MM.1S (cell line): ENCODE data around the gene ACSF3.
"Not testable (repeated sequence)": the region's sequence is repeated elsewhere in the genome, so short reads cannot be mapped to it uniquely, and the experiment has no call there.

Experiments used
- DNase-seq: peaks from one replicate; pipeline ENCODE4 v3.0.0-alpha.2; 2015
- H2AFZ ChIP-seq: fragments of 300-600 bp; sonication (generic); 2 replicates; pipeline ENCODE4 v1.6.0; 2016; ENCODE audit warnings: antibody characterized with exemption, low read length
- H3F3A ChIP-seq: fragments of 300-600 bp; sonication (generic); 2 replicates; pipeline ENCODE4 v1.6.1; 2016; ENCODE audit warnings: mild to moderate bottlenecking, antibody characterized with exemption, low read length, moderate library complexity, mixed read lengths; ENCODE audit not compliant: insufficient read depth
- H3K27ac ChIP-seq: fragments of 300-600 bp; sonication (generic); 2 replicates; pipeline ENCODE4 v1.5.1; 2016; ENCODE audit warnings: mild to moderate bottlenecking, low read length
- H3K27me3 ChIP-seq: fragments of 300-600 bp; sonication (generic); replicated peaks from 2 replicates; pipeline ENCODE4 v1.6.0; 2016; ENCODE audit warnings: low read length; ENCODE audit not compliant: insufficient read depth
- H3K36me3 ChIP-seq: fragments of 300-600 bp; sonication (generic); replicated peaks from 2 replicates; pipeline ENCODE4 v1.6.1; 2016; ENCODE audit warnings: mild to moderate bottlenecking, low read length, mixed read lengths; ENCODE audit not compliant: insufficient read depth
- H3K4me1 ChIP-seq: fragments of 300-600 bp; sonication (generic); 2 replicates; pipeline ENCODE4 v1.6.1; 2016; ENCODE audit warnings: low read length, mixed read lengths
- H3K4me2 ChIP-seq: fragments of 300-600 bp; sonication (generic); 2 replicates; pipeline ENCODE4 v1.6.0; 2016; ENCODE audit warnings: low read depth, low read length
- H3K4me3 ChIP-seq: fragments of 300-600 bp; sonication (generic); 2 replicates; pipeline ENCODE4 v1.5.1; 2016; ENCODE audit warnings: low read length, mixed read lengths
- H3K79me2 ChIP-seq: fragments of 300-600 bp; sonication (generic); 2 replicates; pipeline ENCODE4 v1.6.1; 2016; ENCODE audit warnings: mixed run types, low read length, mixed read lengths
- H3K9ac ChIP-seq: fragments of 300-600 bp; sonication (generic); 2 replicates; pipeline ENCODE4 v1.6.1; 2016; ENCODE audit warnings: low read length, mixed read lengths
- H3K9me2 ChIP-seq: fragments of 300-600 bp; sonication (generic); replicated peaks from 2 replicates; pipeline ENCODE4 v1.6.1; 2016; ENCODE audit warnings: mild to moderate bottlenecking, low read length, mixed read lengths; ENCODE audit not compliant: insufficient read depth
- H3K9me3 ChIP-seq: fragments of 300-600 bp; sonication (generic); replicated peaks from 2 replicates; pipeline ENCODE4 v1.6.1; 2016; ENCODE audit warnings: mild to moderate bottlenecking, low read length, mixed read lengths; ENCODE audit not compliant: insufficient read depth
- H4K20me1 ChIP-seq: fragments of 300-600 bp; sonication (generic); 2 replicates; pipeline ENCODE4 v1.6.1; 2016; ENCODE audit warnings: mild to moderate bottlenecking, low read length, moderate library complexity, mixed read lengths; ENCODE audit not compliant: insufficient read depth
- EZH2 ChIP-seq: fragments of 300-600 bp; sonication (generic); optimal IDR thresholded peaks from 2 replicates; pipeline ENCODE3; 2017; ENCODE audit warnings: low read depth, mild to moderate bottlenecking, antibody characterized with exemption, low read length, mixed read lengths
- EZH2phosphoT487 ChIP-seq: fragments of 300-600 bp; sonication (generic); IDR thresholded peaks from 2 replicates; pipeline ENCODE4 v1.6.1; 2018; ENCODE audit warnings: antibody characterized with exemption, low read length
- TF ChIP-seq, protein P1 (sequence below): fragments of 300-600 bp; sonication (generic); IDR thresholded peaks from 2 replicates; pipeline ENCODE4 v1.5.1; 2016; ENCODE audit warnings: antibody characterized with exemption, low read length, mixed read lengths

The ACSF3 gene

GRCh38 chr16:89187032-89187769, 93.5 kb downstream of the ACSF3 start:
- TF ChIP-seq EZH2phosphoT487: no peak
- TF ChIP-seq EZH2: no peak
- TF ChIP-seq, protein P1, sequence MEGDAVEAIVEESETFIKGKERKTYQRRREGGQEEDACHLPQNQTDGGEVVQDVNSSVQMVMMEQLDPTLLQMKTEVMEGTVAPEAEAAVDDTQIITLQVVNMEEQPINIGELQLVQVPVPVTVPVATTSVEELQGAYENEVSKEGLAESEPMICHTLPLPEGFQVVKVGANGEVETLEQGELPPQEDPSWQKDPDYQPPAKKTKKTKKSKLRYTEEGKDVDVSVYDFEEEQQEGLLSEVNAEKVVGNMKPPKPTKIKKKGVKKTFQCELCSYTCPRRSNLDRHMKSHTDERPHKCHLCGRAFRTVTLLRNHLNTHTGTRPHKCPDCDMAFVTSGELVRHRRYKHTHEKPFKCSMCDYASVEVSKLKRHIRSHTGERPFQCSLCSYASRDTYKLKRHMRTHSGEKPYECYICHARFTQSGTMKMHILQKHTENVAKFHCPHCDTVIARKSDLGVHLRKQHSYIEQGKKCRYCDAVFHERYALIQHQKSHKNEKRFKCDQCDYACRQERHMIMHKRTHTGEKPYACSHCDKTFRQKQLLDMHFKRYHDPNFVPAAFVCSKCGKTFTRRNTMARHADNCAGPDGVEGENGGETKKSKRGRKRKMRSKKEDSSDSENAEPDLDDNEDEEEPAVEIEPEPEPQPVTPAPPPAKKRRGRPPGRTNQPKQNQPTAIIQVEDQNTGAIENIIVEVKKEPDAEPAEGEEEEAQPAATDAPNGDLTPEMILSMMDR: no peak; the same call in 1 of the 2 replicates
- H3K27ac ChIP-seq: no peak overlapping the region
- no peaks in the 10 kb centered on the region for H4K20me1 ChIP-seq
- H3K4me2 ChIP-seq: no peak overlapping the region
- H3K79me2 ChIP-seq: no peaks in the 10 kb centered on the region
- no peak for DNase-seq
- no peak overlapping the region for H3K9ac ChIP-seq
- no peaks in the 10 kb centered on the region for H3K4me1 ChIP-seq
- no peaks in the 10 kb centered on the region for H3K9me3 ChIP-seq
- H3F3A ChIP-seq: no peaks in the 10 kb centered on the region
- no peaks in the 10 kb centered on the region for H3K9me2 ChIP-seq
- H3K36me3 ChIP-seq: no peaks in the 10 kb centered on the region
- no peak overlapping the region for H3K4me3 ChIP-seq
- no peaks in the 10 kb centered on the region for H3K27me3 ChIP-seq
- no peak overlapping the region for H2AFZ ChIP-seq

DNA sequence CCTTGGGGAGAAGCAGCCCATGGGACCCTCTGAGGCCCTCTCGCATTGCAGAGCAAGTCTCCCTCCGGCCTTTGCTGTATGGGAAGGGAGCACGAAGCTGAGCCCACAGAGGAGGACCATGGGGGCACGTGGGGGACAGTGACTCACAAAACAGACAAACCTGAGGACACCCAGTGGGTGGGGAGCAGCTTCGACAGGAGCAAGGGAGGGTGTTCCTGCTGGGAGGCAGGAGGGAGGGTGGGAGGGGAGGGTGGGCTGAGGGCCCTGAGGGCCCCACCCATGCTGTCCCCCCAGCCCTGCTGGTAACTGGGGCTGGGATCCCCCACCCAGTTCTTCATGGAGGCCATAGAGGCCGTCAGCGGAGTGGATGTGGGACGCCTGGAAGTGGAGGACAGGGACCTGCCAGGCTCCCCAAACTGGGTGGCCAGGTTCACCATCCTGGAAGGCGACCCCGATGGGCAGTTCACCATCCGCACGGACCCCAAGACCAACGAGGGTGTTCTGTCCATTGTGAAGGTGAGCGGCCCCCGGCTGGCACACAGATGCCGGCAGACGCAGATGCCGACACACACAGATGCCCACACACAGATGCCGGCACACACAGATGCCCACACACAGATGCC, 94.2 kb downstream of the ACSF3 start:
- Histone ChIP-seq H3K4me2 (no peak overlapping the region), H3K9me2 (no peaks in the 10 kb centered on the region), H3K27me3 (no peaks in the 10 kb centered on the region), H3K4me3 (no peak overlapping the region), H3F3A (no peaks in the 10 kb centered on the region), H3K9me3 (no peaks in the 10 kb centered on the region), H3K4me1 (no peaks in the 10 kb centered on the region), H2AFZ (no peak overlapping the region), H3K9ac (no peak overlapping the region), H3K27ac (no peak overlapping the region), H3K79me2 (no peaks in the 10 kb centered on the region), H3K36me3 (no peaks in the 10 kb centered on the region), H4K20me1 (no peaks in the 10 kb centered on the region)
- no peak for DNase-seq
- TF ChIP-seq EZH2 (no peak), EZH2phosphoT487 (no peak)
- TF ChIP-seq, protein P1: no peak

- H3F3A ChIP-seq, H3K4me1 ChIP-seq, H2AFZ ChIP-seq, H3K4me2 ChIP-seq, H3K27ac ChIP-seq, H3K4me3 ChIP-seq, H3K9me3 ChIP-seq, H3K79me2 ChIP-seq, H3K9ac ChIP-seq, H3K27me3 ChIP-seq, H3K36me3 ChIP-seq, DNase-seq, H4K20me1 ChIP-seq, H3K9me2 ChIP-seq: not testable (repeated sequence)
Observed at GRCh38 chr16:89188471-89189357, 95.1 kb downstream of the ACSF3 start.
